Coronary artery (tissue), 2 donors: Measurements from ENCODE around the gene CAPN8.

Source experiments
- DNase-seq: peaks from one replicate; pipeline ENCODE4 v3.0.0-alpha.2; 2017; ENCODE audit warnings: low spot score
- H3K27ac ChIP-seq, 2 donors: fragments of 200-600 bp; sonication (generic); one replicate each; pipeline ENCODE4 v1.5.1; 2016 to 2019
- H3K4me3 ChIP-seq: fragments of 200-600 bp; sonication (generic); 2 replicates; pipeline ENCODE4 v1.5.1; 2016; ENCODE audit warnings: mild to moderate bottlenecking, moderate library complexity
- TF ChIP-seq, protein P1 (sequence below): fragments of 200-600 bp; sonication (generic); IDR thresholded peaks from one replicate; pipeline ENCODE4 v1.5.1; 2019; ENCODE audit warnings: antibody characterized with exemption

CAPN8 gene

DNA sequence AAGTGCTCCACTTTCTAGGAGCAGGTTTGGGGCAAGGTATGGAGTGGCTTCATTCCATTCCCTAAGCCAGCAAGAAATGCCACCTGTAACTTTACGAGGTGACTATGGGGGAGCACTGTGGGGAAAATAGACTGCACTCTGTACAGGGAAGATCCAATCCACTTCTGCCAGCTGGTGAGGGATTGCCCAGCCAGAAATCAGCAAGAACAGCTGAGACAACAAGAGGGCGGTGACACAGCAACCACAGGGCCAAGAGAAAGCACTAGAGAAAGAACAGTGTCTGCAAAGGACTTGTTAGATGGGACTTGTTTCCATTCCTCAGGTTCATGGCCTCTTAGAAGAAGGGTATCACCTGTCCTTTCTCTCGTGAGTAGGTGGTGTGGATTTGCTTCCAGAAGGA is 19.6 kb downstream of the CAPN8 start:
- TF ChIP-seq, protein P1, sequence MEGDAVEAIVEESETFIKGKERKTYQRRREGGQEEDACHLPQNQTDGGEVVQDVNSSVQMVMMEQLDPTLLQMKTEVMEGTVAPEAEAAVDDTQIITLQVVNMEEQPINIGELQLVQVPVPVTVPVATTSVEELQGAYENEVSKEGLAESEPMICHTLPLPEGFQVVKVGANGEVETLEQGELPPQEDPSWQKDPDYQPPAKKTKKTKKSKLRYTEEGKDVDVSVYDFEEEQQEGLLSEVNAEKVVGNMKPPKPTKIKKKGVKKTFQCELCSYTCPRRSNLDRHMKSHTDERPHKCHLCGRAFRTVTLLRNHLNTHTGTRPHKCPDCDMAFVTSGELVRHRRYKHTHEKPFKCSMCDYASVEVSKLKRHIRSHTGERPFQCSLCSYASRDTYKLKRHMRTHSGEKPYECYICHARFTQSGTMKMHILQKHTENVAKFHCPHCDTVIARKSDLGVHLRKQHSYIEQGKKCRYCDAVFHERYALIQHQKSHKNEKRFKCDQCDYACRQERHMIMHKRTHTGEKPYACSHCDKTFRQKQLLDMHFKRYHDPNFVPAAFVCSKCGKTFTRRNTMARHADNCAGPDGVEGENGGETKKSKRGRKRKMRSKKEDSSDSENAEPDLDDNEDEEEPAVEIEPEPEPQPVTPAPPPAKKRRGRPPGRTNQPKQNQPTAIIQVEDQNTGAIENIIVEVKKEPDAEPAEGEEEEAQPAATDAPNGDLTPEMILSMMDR: no peak
- DNase-seq: no peak
- no peak overlapping the region for H3K27ac ChIP-seq
- no peak overlapping the region for H3K4me3 ChIP-seq

- H3K27ac ChIP-seq: no peak overlapping the region
- H3K4me3 ChIP-seq: no peak overlapping the region
- no peak for DNase-seq
- TF ChIP-seq, protein P1: no peak
Measured at GRCh38 chr1:223642237-223642636, 23.3 kb downstream of the CAPN8 start.

- no peak for DNase-seq
- Histone ChIP-seq H3K27ac (no peak overlapping the region), H3K4me3 (no peak overlapping the region)
- TF ChIP-seq, protein P1: no peak
Measured at GRCh38 chr1:223641523-223642039, 23.9 kb downstream of the CAPN8 start.

GRCh38 chr1:223639331-223639749 is 26.2 kb downstream of the CAPN8 start:
- Histone ChIP-seq H3K4me3 (no peak overlapping the region), H3K27ac (no peak overlapping the region)
- TF ChIP-seq, protein P1: no peak
- DNase-seq: no peak

- TF ChIP-seq, protein P1: no peak
- DNase-seq: no peak
- no peak overlapping the region for H3K4me3 ChIP-seq
- H3K27ac ChIP-seq: no peak overlapping the region
Measured at GRCh38 chr1:223635236-223635635, 30.3 kb downstream of the CAPN8 start.

- TF ChIP-seq, protein P1: no peak
- Histone ChIP-seq H3K4me3 (no peak overlapping the region), H3K27ac (no peak overlapping the region)
- no peak for DNase-seq
Measured at GRCh38 chr1:223634423-223634822, 31.1 kb downstream of the CAPN8 start.

GRCh38 chr1:223631956-223632355 is 33.5 kb downstream of the CAPN8 start:
- Histone ChIP-seq H3K4me3 (no peak overlapping the region), H3K27ac (no peak overlapping the region)
- DNase-seq: no peak
- TF ChIP-seq, protein P1: no peak
